Measurements from ENCODE around the gene PEDS1. TPM values are rescaled to one million over a fixed set of nuclear protein-coding genes. Genes with fewer than 3 reads are reported as not detected.

PEDS1 gene
- total RNA-seq, 1 donor from 2014 or later, result 9.5 TPM

- Histone ChIP-seq H3K79me2 (ENCODE audit: low read depth) (peaks cover 40% of the 10 kb centered on the region), H3K4me3 (no peak overlapping the region), H2AFZ (replicated peaks) (no peak overlapping the region), H3F3A (ENCODE audit: low read depth) (no peaks in the 10 kb centered on the region), H3K27ac (no peak overlapping the region), H3K4me1 (peaks cover 11% of the 10 kb centered on the region), H3K4me2 (no peak overlapping the region), H3K36me3 (no peaks in the 10 kb centered on the region), H3K9me3 (ENCODE audit: low read depth) (no peaks in the 10 kb centered on the region), H3K9ac (no peak overlapping the region), H3K27me3 (no peaks in the 10 kb centered on the region), H4K20me1 (ENCODE audit: low read depth) (peaks cover 41% of the 10 kb centered on the region)
- peaks cover 23% of the 10 kb centered on the region for H3K36me3 Mint-ChIP-seq
- TF ChIP-seq EZH2phosphoT487 (IDR thresholded peaks at IDR 0.05) (no peak), EZH2 (IDR thresholded peaks at IDR 0.05) (no peak), CTCF (IDR thresholded peaks at IDR 0.05) (no peak)
- peak overlapping the region; percentile 5 for H3K27ac Mint-ChIP-seq
- peaks cover 26% of the 10 kb centered on the region for H3K4me1 Mint-ChIP-seq
- DNase-seq (ENCODE audit: low spot score), result no peak
- H3K9me3 Mint-ChIP-seq, result no peaks in the 10 kb centered on the region
- peaks cover 7% of the 10 kb centered on the region for H3K27me3 Mint-ChIP-seq (ENCODE audit: insufficient read depth, low read depth)
- no peak overlapping the region for H3K4me3 Mint-ChIP-seq
Observed at GRCh38 chr20:50146214-50146613, 7.3 kb downstream of the PEDS1 start.

DNA sequence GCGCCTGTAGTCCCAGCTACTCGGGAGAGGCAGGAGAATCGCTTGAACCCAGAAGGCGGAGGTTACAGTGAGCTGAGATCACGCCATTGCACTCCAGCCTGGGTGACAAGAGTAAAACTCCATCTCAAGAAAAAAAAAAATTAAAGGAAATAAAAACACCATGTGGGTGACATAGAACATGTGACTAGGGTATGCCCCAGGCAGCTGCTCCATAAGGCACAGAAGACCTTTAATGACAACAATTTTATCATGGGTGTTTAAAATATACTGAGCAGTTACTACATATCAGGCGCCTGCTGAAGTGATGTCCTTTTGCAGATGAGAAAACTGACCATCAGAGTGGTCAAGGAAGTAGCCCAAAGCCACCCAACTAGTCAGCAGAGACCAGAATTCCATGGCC, 8.0 kb downstream of the PEDS1 start:
- H4K20me1 ChIP-seq (ENCODE audit: low read depth), result peaks cover 46% of the 10 kb centered on the region
- peaks cover 7% of the 10 kb centered on the region for H3K27me3 Mint-ChIP-seq (ENCODE audit: insufficient read depth, low read depth)
- H3F3A ChIP-seq (ENCODE audit: low read depth), result no peaks in the 10 kb centered on the region
- no peak overlapping the region for H3K27ac ChIP-seq
- DNase-seq (ENCODE audit: low spot score), result no peak
- no peaks in the 10 kb centered on the region for H3K9me3 ChIP-seq (ENCODE audit: low read depth)
- no peak overlapping the region for H3K4me3 ChIP-seq
- H2AFZ ChIP-seq (replicated peaks), result no peak overlapping the region
- peaks cover 23% of the 10 kb centered on the region for H3K4me1 Mint-ChIP-seq
- H3K27ac Mint-ChIP-seq, result no peak overlapping the region
- H3K4me2 ChIP-seq, result no peak overlapping the region
- H3K79me2 ChIP-seq (ENCODE audit: low read depth), result peaks cover 35% of the 10 kb centered on the region
- no peak overlapping the region for H3K9ac ChIP-seq
- no peak overlapping the region for H3K4me3 Mint-ChIP-seq
- H3K4me1 ChIP-seq, result peaks cover 11% of the 10 kb centered on the region
- H3K36me3 ChIP-seq, result no peaks in the 10 kb centered on the region
- peaks cover 20% of the 10 kb centered on the region for H3K36me3 Mint-ChIP-seq
- H3K27me3 ChIP-seq, result no peaks in the 10 kb centered on the region
- TF ChIP-seq EZH2 (IDR thresholded peaks at IDR 0.05) (no peak), CTCF (IDR thresholded peaks at IDR 0.05) (no peak)
- H3K9me3 Mint-ChIP-seq, result no peaks in the 10 kb centered on the region

- Histone ChIP-seq H3K9ac (no peak overlapping the region), H3K27ac (no peak overlapping the region), H2AFZ (replicated peaks) (no peak overlapping the region), H3K4me3 (no peak overlapping the region), H3K79me2 (ENCODE audit: low read depth) (peaks cover 35% of the 10 kb centered on the region), H3K27me3 (no peaks in the 10 kb centered on the region), H3K4me1 (peaks cover 11% of the 10 kb centered on the region), H3F3A (ENCODE audit: low read depth) (no peaks in the 10 kb centered on the region), H3K36me3 (no peaks in the 10 kb centered on the region), H4K20me1 (ENCODE audit: low read depth) (peaks cover 48% of the 10 kb centered on the region), H3K4me2 (no peak overlapping the region), H3K9me3 (ENCODE audit: low read depth) (no peaks in the 10 kb centered on the region)
- Mint-ChIP-seq H3K9me3 (no peaks in the 10 kb centered on the region), H3K27ac (no peak overlapping the region), H3K27me3 (ENCODE audit: insufficient read depth, low read depth) (peaks cover 7% of the 10 kb centered on the region), H3K4me3 (no peak overlapping the region), H3K36me3 (peaks cover 29% of the 10 kb centered on the region), H3K4me1 (peaks cover 26% of the 10 kb centered on the region)
- DNase-seq (ENCODE audit: low spot score), result no peak
- TF ChIP-seq EZH2 (IDR thresholded peaks at IDR 0.05) (no peak), EZH2phosphoT487 (IDR thresholded peaks at IDR 0.05) (no peak), CTCF (IDR thresholded peaks at IDR 0.05) (no peak)
Observed at GRCh38 chr20:50144362-50144761, 9.2 kb downstream of the PEDS1 start.
